Measurements from ENCODE around the gene STIM2.

Gene STIM2

GRCh38 chr4:26861434-26862186 lies 969 bp downstream of the STIM2 start:
- H3K9ac ChIP-seq (ENCODE audit: low read length), result peak overlapping the region; percentile 91
- H2BK15ac ChIP-seq (ENCODE audit: low read depth, poor library complexity, severe bottlenecking), result peak overlapping the region; percentile 68
- DNase-seq, result peak; percentile 87
- H3K27ac ChIP-seq (ENCODE audit: low read length, poor library complexity, severe bottlenecking), result peak overlapping the region; percentile 20
- peak overlapping the region; percentile 58 to 62 for H3K4ac ChIP-seq (ENCODE audit: low read depth in 1 of 2, low read length in 2 of 2)
- peak overlapping the region; percentile 88 for H2AFZ ChIP-seq (ENCODE audit: low read depth, low read length)
- peak overlapping the region; percentile 11 for H2BK120ac ChIP-seq (ENCODE audit: low read depth, low read length)
- no peak overlapping the region for H4K91ac ChIP-seq (ENCODE audit: low read length)
- H3K14ac ChIP-seq (ENCODE audit: low read length in 2 of 2), result peak overlapping the region in 1 of 2 experiments; percentile 76
- peaks cover 9% of the 10 kb centered on the region for H3K79me1 ChIP-seq (replicated peaks; ENCODE audit: low read length, poor library complexity, severe bottlenecking)
- WGBS, result under 1% methylated on average over 35 of the region's 36 CpGs
- no peaks in the 10 kb centered on the region for H3K36me3 ChIP-seq (ENCODE audit: control insufficient read depth in 1 of 2, insufficient read depth in 2 of 2, low read depth in 1 of 2, low read length in 2 of 2)
- peaks cover 2% of the 10 kb centered on the region for H3K4me1 ChIP-seq (ENCODE audit: control insufficient read depth, insufficient read depth, low read depth, low read length)
- H2AK5ac ChIP-seq (ENCODE audit: low read length, severe bottlenecking), result no peak overlapping the region
- peak overlapping the region; percentile 82 for H4K8ac ChIP-seq (ENCODE audit: low read length)
- H3K9me3 ChIP-seq (ENCODE audit: control insufficient read depth, low read length), result no peaks in the 10 kb centered on the region
- peak overlapping the region; percentile 63 to 78 for H2BK12ac ChIP-seq (ENCODE audit: low read length in 2 of 2)
- no peaks in the 10 kb centered on the region for H3K27me3 ChIP-seq (ENCODE audit: control insufficient read depth in 1 of 2, insufficient read depth in 1 of 2, low read length in 2 of 2)
- peak overlapping the region; percentile 63 for H2BK5ac ChIP-seq (ENCODE audit: low read depth, low read length, poor library complexity, severe bottlenecking)
- H3K4me3 ChIP-seq (ENCODE audit: insufficient read depth in 1 of 2, low read depth in 1 of 2, low read length in 2 of 2), result peak overlapping the region; percentile 92 to 94
- peak overlapping the region in 1 of 2 experiments; percentile 95 for H3K23ac ChIP-seq (ENCODE audit: low read length in 2 of 2)
- H3K18ac ChIP-seq (ENCODE audit: low read depth in 1 of 2, low read length in 2 of 2), result peak overlapping the region; percentile 69 to 94
- peak overlapping the region; percentile 88 for H3K4me2 ChIP-seq (ENCODE audit: low read length, poor library complexity, severe bottlenecking)

- Histone ChIP-seq H3K14ac (ENCODE audit: low read length in 2 of 2) (no peak overlapping the region), H3K4ac (ENCODE audit: low read depth in 1 of 2, low read length in 2 of 2) (no peak overlapping the region), H3K36me3 (ENCODE audit: control insufficient read depth in 1 of 2, insufficient read depth in 2 of 2, low read depth in 1 of 2, low read length in 2 of 2) (no peaks in the 10 kb centered on the region), H2BK15ac (ENCODE audit: low read depth, poor library complexity, severe bottlenecking) (no peak overlapping the region), H3K9me3 (ENCODE audit: control insufficient read depth, low read length) (no peaks in the 10 kb centered on the region), H2BK120ac (ENCODE audit: low read depth, low read length) (no peak overlapping the region), H3K4me2 (ENCODE audit: low read length, poor library complexity, severe bottlenecking) (peak overlapping the region; percentile 54), H3K9ac (ENCODE audit: low read length) (peak overlapping the region; percentile 91), H3K4me1 (ENCODE audit: control insufficient read depth, insufficient read depth, low read depth, low read length) (peaks cover 2% of the 10 kb centered on the region), H3K27ac (ENCODE audit: low read length, poor library complexity, severe bottlenecking) (no peak overlapping the region), H2AK5ac (ENCODE audit: low read length, severe bottlenecking) (no peak overlapping the region), H2AFZ (ENCODE audit: low read depth, low read length) (no peak overlapping the region), H4K91ac (ENCODE audit: low read length) (no peak overlapping the region), H3K79me1 (replicated peaks; ENCODE audit: low read length, poor library complexity, severe bottlenecking) (peaks cover 9% of the 10 kb centered on the region), H4K8ac (ENCODE audit: low read length) (no peak overlapping the region), H3K18ac (ENCODE audit: low read depth in 1 of 2, low read length in 2 of 2) (no peak overlapping the region), H3K27me3 (ENCODE audit: control insufficient read depth in 1 of 2, insufficient read depth in 1 of 2, low read length in 2 of 2) (no peaks in the 10 kb centered on the region), H2BK12ac (ENCODE audit: low read length in 2 of 2) (no peak overlapping the region), H3K23ac (ENCODE audit: low read length in 2 of 2) (no peak overlapping the region), H2BK5ac (ENCODE audit: low read depth, low read length, poor library complexity, severe bottlenecking) (no peak overlapping the region), H3K4me3 (ENCODE audit: insufficient read depth in 1 of 2, low read depth in 1 of 2, low read length in 2 of 2) (peak overlapping the region in 1 of 2 experiments; percentile 94)
- WGBS, result 16% methylated on average over 3 of the region's 3 CpGs
- peak; percentile 13 for DNase-seq
These were observed 1.8 kb downstream of the STIM2 start for GRCh38 chr4:26862381-26862915.

GRCh38 chr4:26863512-26863911 lies 2.9 kb downstream of the STIM2 start:
- Histone ChIP-seq H2BK15ac (ENCODE audit: low read depth, poor library complexity, severe bottlenecking) (no peak overlapping the region), H3K9me3 (ENCODE audit: control insufficient read depth, low read length) (no peaks in the 10 kb centered on the region), H3K18ac (ENCODE audit: low read depth in 1 of 2, low read length in 2 of 2) (no peak overlapping the region), H3K79me1 (replicated peaks; ENCODE audit: low read length, poor library complexity, severe bottlenecking) (peaks cover 12% of the 10 kb centered on the region), H3K4me3 (ENCODE audit: insufficient read depth in 1 of 2, low read depth in 1 of 2, low read length in 2 of 2) (peak overlapping the region in 1 of 2 experiments; percentile 9), H3K27ac (ENCODE audit: low read length, poor library complexity, severe bottlenecking) (no peak overlapping the region), H4K8ac (ENCODE audit: low read length) (no peak overlapping the region), H2BK120ac (ENCODE audit: low read depth, low read length) (no peak overlapping the region), H3K4me2 (ENCODE audit: low read length, poor library complexity, severe bottlenecking) (no peak overlapping the region), H3K4me1 (ENCODE audit: control insufficient read depth, insufficient read depth, low read depth, low read length) (no peaks in the 10 kb centered on the region), H3K36me3 (ENCODE audit: control insufficient read depth in 1 of 2, insufficient read depth in 2 of 2, low read depth in 1 of 2, low read length in 2 of 2) (no peaks in the 10 kb centered on the region), H2AFZ (ENCODE audit: low read depth, low read length) (no peak overlapping the region), H2BK12ac (ENCODE audit: low read length in 2 of 2) (no peak overlapping the region), H2BK5ac (ENCODE audit: low read depth, low read length, poor library complexity, severe bottlenecking) (no peak overlapping the region), H3K27me3 (ENCODE audit: control insufficient read depth in 1 of 2, insufficient read depth in 1 of 2, low read length in 2 of 2) (no peaks in the 10 kb centered on the region), H3K9ac (ENCODE audit: low read length) (peak overlapping the region; percentile 91), H4K91ac (ENCODE audit: low read length) (no peak overlapping the region), H3K14ac (ENCODE audit: low read length in 2 of 2) (no peak overlapping the region), H3K23ac (ENCODE audit: low read length in 2 of 2) (no peak overlapping the region), H2AK5ac (ENCODE audit: low read length, severe bottlenecking) (no peak overlapping the region), H3K4ac (ENCODE audit: low read depth in 1 of 2, low read length in 2 of 2) (no peak overlapping the region)
- WGBS, result 76% methylated on average over 4 of the region's 5 CpGs
- no peak for DNase-seq

GRCh38 chr4:26864899-26865298 lies 4.3 kb downstream of the STIM2 start:
- no peak overlapping the region for H2BK15ac ChIP-seq (ENCODE audit: low read depth, poor library complexity, severe bottlenecking)
- no peak overlapping the region for H2BK12ac ChIP-seq (ENCODE audit: low read length in 2 of 2)
- no peak overlapping the region for H4K91ac ChIP-seq (ENCODE audit: low read length)
- no peak overlapping the region for H3K4me2 ChIP-seq (ENCODE audit: low read length, poor library complexity, severe bottlenecking)
- H2AK5ac ChIP-seq (ENCODE audit: low read length, severe bottlenecking), result no peak overlapping the region
- no peaks in the 10 kb centered on the region for H3K4me1 ChIP-seq (ENCODE audit: control insufficient read depth, insufficient read depth, low read depth, low read length)
- H3K4ac ChIP-seq (ENCODE audit: low read depth in 1 of 2, low read length in 2 of 2), result no peak overlapping the region
- no peak overlapping the region for H3K27ac ChIP-seq (ENCODE audit: low read length, poor library complexity, severe bottlenecking)
- peaks cover 13% of the 10 kb centered on the region for H3K79me1 ChIP-seq (replicated peaks; ENCODE audit: low read length, poor library complexity, severe bottlenecking)
- no peak for DNase-seq
- no peak overlapping the region for H3K14ac ChIP-seq (ENCODE audit: low read length in 2 of 2)
- no peaks in the 10 kb centered on the region for H3K27me3 ChIP-seq (ENCODE audit: control insufficient read depth in 1 of 2, insufficient read depth in 1 of 2, low read length in 2 of 2)
- H2AFZ ChIP-seq (ENCODE audit: low read depth, low read length), result no peak overlapping the region
- peaks cover 0 to under 1% of the 10 kb centered on the region in 2 experiments for H3K36me3 ChIP-seq (ENCODE audit: control insufficient read depth in 1 of 2, insufficient read depth in 2 of 2, low read depth in 1 of 2, low read length in 2 of 2)
- no peak overlapping the region for H2BK120ac ChIP-seq (ENCODE audit: low read depth, low read length)
- no peak overlapping the region for H2BK5ac ChIP-seq (ENCODE audit: low read depth, low read length, poor library complexity, severe bottlenecking)
- no peak overlapping the region for H4K8ac ChIP-seq (ENCODE audit: low read length)
- no peak overlapping the region for H3K9ac ChIP-seq (ENCODE audit: low read length)
- no peaks in the 10 kb centered on the region for H3K9me3 ChIP-seq (ENCODE audit: control insufficient read depth, low read length)
- H3K18ac ChIP-seq (ENCODE audit: low read depth in 1 of 2, low read length in 2 of 2), result no peak overlapping the region
- H3K4me3 ChIP-seq (ENCODE audit: insufficient read depth in 1 of 2, low read depth in 1 of 2, low read length in 2 of 2), result no peak overlapping the region
- no peak overlapping the region for H3K23ac ChIP-seq (ENCODE audit: low read length in 2 of 2)
- WGBS, result 89% methylated on average over 3 of the region's 3 CpGs

Measured in mesenchymal stem cell (in vitro differentiated cells and primary cell).